ENCODE data around the gene ZDHHC12. TPM values are rescaled to one million over a fixed set of nuclear protein-coding genes. Genes with fewer than 3 reads are reported as not detected.

The ZDHHC12 gene
- total and polyA plus RNA-seq, 2 of the 13 experiments (the other 11 are each of a cell fraction or from before 2014, with no cell fraction given): 25.4 to 28.0 TPM

- TF ChIP-seq, protein P1, sequence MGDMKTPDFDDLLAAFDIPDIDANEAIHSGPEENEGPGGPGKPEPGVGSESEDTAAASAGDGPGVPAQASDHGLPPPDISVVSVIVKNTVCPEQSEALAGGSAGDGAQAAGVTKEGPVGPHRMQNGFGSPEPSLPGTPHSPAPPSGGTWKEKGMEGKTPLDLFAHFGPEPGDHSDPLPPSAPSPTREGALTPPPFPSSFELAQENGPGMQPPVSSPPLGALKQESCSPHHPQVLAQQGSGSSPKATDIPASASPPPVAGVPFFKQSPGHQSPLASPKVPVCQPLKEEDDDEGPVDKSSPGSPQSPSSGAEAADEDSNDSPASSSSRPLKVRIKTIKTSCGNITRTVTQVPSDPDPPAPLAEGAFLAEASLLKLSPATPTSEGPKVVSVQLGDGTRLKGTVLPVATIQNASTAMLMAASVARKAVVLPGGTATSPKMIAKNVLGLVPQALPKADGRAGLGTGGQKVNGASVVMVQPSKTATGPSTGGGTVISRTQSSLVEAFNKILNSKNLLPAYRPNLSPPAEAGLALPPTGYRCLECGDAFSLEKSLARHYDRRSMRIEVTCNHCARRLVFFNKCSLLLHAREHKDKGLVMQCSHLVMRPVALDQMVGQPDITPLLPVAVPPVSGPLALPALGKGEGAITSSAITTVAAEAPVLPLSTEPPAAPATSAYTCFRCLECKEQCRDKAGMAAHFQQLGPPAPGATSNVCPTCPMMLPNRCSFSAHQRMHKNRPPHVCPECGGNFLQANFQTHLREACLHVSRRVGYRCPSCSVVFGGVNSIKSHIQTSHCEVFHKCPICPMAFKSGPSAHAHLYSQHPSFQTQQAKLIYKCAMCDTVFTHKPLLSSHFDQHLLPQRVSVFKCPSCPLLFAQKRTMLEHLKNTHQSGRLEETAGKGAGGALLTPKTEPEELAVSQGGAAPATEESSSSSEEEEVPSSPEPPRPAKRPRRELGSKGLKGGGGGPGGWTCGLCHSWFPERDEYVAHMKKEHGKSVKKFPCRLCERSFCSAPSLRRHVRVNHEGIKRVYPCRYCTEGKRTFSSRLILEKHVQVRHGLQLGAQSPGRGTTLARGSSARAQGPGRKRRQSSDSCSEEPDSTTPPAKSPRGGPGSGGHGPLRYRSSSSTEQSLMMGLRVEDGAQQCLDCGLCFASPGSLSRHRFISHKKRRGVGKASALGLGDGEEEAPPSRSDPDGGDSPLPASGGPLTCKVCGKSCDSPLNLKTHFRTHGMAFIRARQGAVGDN (CRISPR knock-in tag; IDR thresholded peaks at IDR 0.05): peak; percentile 85
- no peak for TF ChIP-seq ZNF207 (IDR thresholded peaks at IDR 0.05; ENCODE audit: borderline replicate concordance)
- peak; percentile 44; the same call in 1 of the 2 replicates for TF ChIP-seq BORCS8-MEF2B (CRISPR knock-in tag; IDR thresholded peaks at IDR 0.05)
- no peak for TF ChIP-seq STAT5B (CRISPR knock-in tag; IDR thresholded peaks at IDR 0.05)
- peak; percentile 2 for TF ChIP-seq HNRNPK (IDR thresholded peaks at IDR 0.05; ENCODE audit: low read depth, low read length, poor library complexity, severe bottlenecking)
- TF ChIP-seq TFDP1 (CRISPR knock-in tag; IDR thresholded peaks at IDR 0.05; ENCODE audit: borderline replicate concordance): peak; percentile 85
- TF ChIP-seq UBTF (CRISPR knock-in tag; IDR thresholded peaks at IDR 0.05): peak; percentile 58; the same call in 1 of the 2 replicates
- peak; percentile 58; the same call in 1 of the 2 replicates for TF ChIP-seq TARDBP (CRISPR knock-in tag; IDR thresholded peaks at IDR 0.05)
- TF ChIP-seq ZNF510 (CRISPR knock-in tag; IDR thresholded peaks at IDR 0.05; ENCODE audit: low read depth): no peak
- TF ChIP-seq ARID4A (CRISPR knock-in tag; IDR thresholded peaks at IDR 0.05; ENCODE audit: borderline replicate concordance): peak; percentile 62; the same call in 1 of the 2 replicates
- TF ChIP-seq ZBTB39 (CRISPR knock-in tag; IDR thresholded peaks at IDR 0.05): no peak
These were observed 35.2 kb downstream of the ZDHHC12 start, which contains the start of gene SET (continued) for GRCh38 chr9:128688501-128689292.

All from HepG2 (cell line).